ENCODE measurements around the gene TRAF3IP3.

Gene TRAF3IP3

GRCh38 chr1:209721323-209721722, 34.5 kb upstream of the TRAF3IP3 start:
- Histone ChIP-seq H3K27me3 (ENCODE audit: control insufficient read depth, insufficient read depth, low read length) (no peaks in the 10 kb centered on the region; the same call in 1 of the 2 replicates), H3K4me3 (ENCODE audit: low read depth, low read length) (no peak overlapping the region), H3K4me1 (ENCODE audit: control insufficient read depth, insufficient read depth, low read length) (no peaks in the 10 kb centered on the region), H3K27ac (ENCODE audit: low read depth, low read length) (no peak overlapping the region), H3K9ac (ENCODE audit: low read depth, low read length) (no peak overlapping the region), H3K9me3 (ENCODE audit: control insufficient read depth, insufficient read depth, low read length) (no peaks in the 10 kb centered on the region), H3K36me3 (ENCODE audit: control insufficient read depth, insufficient read depth, low read length) (no peaks in the 10 kb centered on the region)

- H3K9ac ChIP-seq (ENCODE audit: low read depth, low read length): no peak overlapping the region
- no peak overlapping the region for H3K27ac ChIP-seq (ENCODE audit: low read depth, low read length)
- no peaks in the 10 kb centered on the region for H3K4me1 ChIP-seq (ENCODE audit: control insufficient read depth, insufficient read depth, low read length)
- H3K27me3 ChIP-seq (ENCODE audit: control insufficient read depth, insufficient read depth, low read length): no peaks in the 10 kb centered on the region; the same call in 1 of the 2 replicates
- H3K9me3 ChIP-seq (ENCODE audit: control insufficient read depth, insufficient read depth, low read length): no peaks in the 10 kb centered on the region
- no peak overlapping the region for H3K4me3 ChIP-seq (ENCODE audit: low read depth, low read length)
- H3K36me3 ChIP-seq (ENCODE audit: control insufficient read depth, insufficient read depth, low read length): no peaks in the 10 kb centered on the region
Measured at GRCh38 chr1:209723265-209723664, 32.6 kb upstream of the TRAF3IP3 start.

- Histone ChIP-seq H3K4me3 (ENCODE audit: low read depth, low read length) (no peak overlapping the region), H3K9ac (ENCODE audit: low read depth, low read length) (no peak overlapping the region), H3K27ac (ENCODE audit: low read depth, low read length) (no peak overlapping the region), H3K9me3 (ENCODE audit: control insufficient read depth, insufficient read depth, low read length) (no peaks in the 10 kb centered on the region), H3K4me1 (ENCODE audit: control insufficient read depth, insufficient read depth, low read length) (no peaks in the 10 kb centered on the region), H3K36me3 (ENCODE audit: control insufficient read depth, insufficient read depth, low read length) (no peaks in the 10 kb centered on the region), H3K27me3 (ENCODE audit: control insufficient read depth, insufficient read depth, low read length) (no peaks in the 10 kb centered on the region; the same call in 1 of the 2 replicates)
Measured at GRCh38 chr1:209723756-209724693, 31.8 kb upstream of the TRAF3IP3 start.

- Histone ChIP-seq H3K36me3 (ENCODE audit: control insufficient read depth, insufficient read depth, low read length) (no peaks in the 10 kb centered on the region), H3K4me3 (ENCODE audit: low read depth, low read length) (no peak overlapping the region), H3K9ac (ENCODE audit: low read depth, low read length) (no peak overlapping the region), H3K27ac (ENCODE audit: low read depth, low read length) (no peak overlapping the region), H3K4me1 (ENCODE audit: control insufficient read depth, insufficient read depth, low read length) (no peaks in the 10 kb centered on the region), H3K9me3 (ENCODE audit: control insufficient read depth, insufficient read depth, low read length) (no peaks in the 10 kb centered on the region), H3K27me3 (ENCODE audit: control insufficient read depth, insufficient read depth, low read length) (no peaks in the 10 kb centered on the region)
Measured at GRCh38 chr1:209727286-209727685, 28.6 kb upstream of the TRAF3IP3 start.

GRCh38 chr1:209727785-209728184, 28.1 kb upstream of the TRAF3IP3 start:
- no peaks in the 10 kb centered on the region for H3K9me3 ChIP-seq (ENCODE audit: control insufficient read depth, insufficient read depth, low read length)
- no peaks in the 10 kb centered on the region for H3K4me1 ChIP-seq (ENCODE audit: control insufficient read depth, insufficient read depth, low read length)
- no peak overlapping the region for H3K9ac ChIP-seq (ENCODE audit: low read depth, low read length)
- H3K36me3 ChIP-seq (ENCODE audit: control insufficient read depth, insufficient read depth, low read length): no peaks in the 10 kb centered on the region
- no peak overlapping the region for H3K4me3 ChIP-seq (ENCODE audit: low read depth, low read length)
- H3K27ac ChIP-seq (ENCODE audit: low read depth, low read length): no peak overlapping the region
- no peaks in the 10 kb centered on the region for H3K27me3 ChIP-seq (ENCODE audit: control insufficient read depth, insufficient read depth, low read length)

- H3K27ac ChIP-seq (ENCODE audit: low read depth, low read length): no peak overlapping the region
- no peaks in the 10 kb centered on the region for H3K4me1 ChIP-seq (ENCODE audit: control insufficient read depth, insufficient read depth, low read length)
- H3K36me3 ChIP-seq (ENCODE audit: control insufficient read depth, insufficient read depth, low read length): no peaks in the 10 kb centered on the region
- no peak overlapping the region for H3K9ac ChIP-seq (ENCODE audit: low read depth, low read length)
- H3K4me3 ChIP-seq (ENCODE audit: low read depth, low read length): no peak overlapping the region
- H3K9me3 ChIP-seq (ENCODE audit: control insufficient read depth, insufficient read depth, low read length): no peaks in the 10 kb centered on the region
- no peaks in the 10 kb centered on the region for H3K27me3 ChIP-seq (ENCODE audit: control insufficient read depth, insufficient read depth, low read length)
Measured at GRCh38 chr1:209728466-209728865, 27.4 kb upstream of the TRAF3IP3 start.

GRCh38 chr1:209729436-209729835, 26.4 kb upstream of the TRAF3IP3 start:
- Histone ChIP-seq H3K4me1 (ENCODE audit: control insufficient read depth, insufficient read depth, low read length) (no peaks in the 10 kb centered on the region), H3K36me3 (ENCODE audit: control insufficient read depth, insufficient read depth, low read length) (no peaks in the 10 kb centered on the region), H3K4me3 (ENCODE audit: low read depth, low read length) (no peak overlapping the region), H3K9me3 (ENCODE audit: control insufficient read depth, insufficient read depth, low read length) (no peaks in the 10 kb centered on the region), H3K9ac (ENCODE audit: low read depth, low read length) (no peak overlapping the region), H3K27me3 (ENCODE audit: control insufficient read depth, insufficient read depth, low read length) (no peaks in the 10 kb centered on the region), H3K27ac (ENCODE audit: low read depth, low read length) (no peak overlapping the region)

- Histone ChIP-seq H3K9me3 (ENCODE audit: control insufficient read depth, insufficient read depth, low read length) (no peaks in the 10 kb centered on the region), H3K4me3 (ENCODE audit: low read depth, low read length) (no peak overlapping the region), H3K9ac (ENCODE audit: low read depth, low read length) (no peak overlapping the region), H3K4me1 (ENCODE audit: control insufficient read depth, insufficient read depth, low read length) (no peaks in the 10 kb centered on the region), H3K36me3 (ENCODE audit: control insufficient read depth, insufficient read depth, low read length) (no peaks in the 10 kb centered on the region), H3K27me3 (ENCODE audit: control insufficient read depth, insufficient read depth, low read length) (no peaks in the 10 kb centered on the region; the same call in 1 of the 2 replicates), H3K27ac (ENCODE audit: low read depth, low read length) (no peak overlapping the region)
Measured at GRCh38 chr1:209732725-209733124, 23.1 kb upstream of the TRAF3IP3 start.

- Histone ChIP-seq H3K27me3 (ENCODE audit: control insufficient read depth, insufficient read depth, low read length) (no peaks in the 10 kb centered on the region; the same call in 1 of the 2 replicates), H3K4me3 (ENCODE audit: low read depth, low read length) (no peak overlapping the region), H3K9me3 (ENCODE audit: control insufficient read depth, insufficient read depth, low read length) (no peaks in the 10 kb centered on the region), H3K9ac (ENCODE audit: low read depth, low read length) (no peak overlapping the region), H3K36me3 (ENCODE audit: control insufficient read depth, insufficient read depth, low read length) (no peaks in the 10 kb centered on the region), H3K27ac (ENCODE audit: low read depth, low read length) (no peak overlapping the region), H3K4me1 (ENCODE audit: control insufficient read depth, insufficient read depth, low read length) (no peaks in the 10 kb centered on the region)
Measured at GRCh38 chr1:209733409-209734192, 22.3 kb upstream of the TRAF3IP3 start.

GRCh38 chr1:209736490-209737117, 19.2 kb upstream of the TRAF3IP3 start:
- Histone ChIP-seq H3K4me3 (ENCODE audit: low read depth, low read length) (no peak overlapping the region), H3K9me3 (ENCODE audit: control insufficient read depth, insufficient read depth, low read length) (no peaks in the 10 kb centered on the region), H3K27me3 (ENCODE audit: control insufficient read depth, insufficient read depth, low read length) (no peaks in the 10 kb centered on the region; the same call in 1 of the 2 replicates), H3K27ac (ENCODE audit: low read depth, low read length) (no peak overlapping the region), H3K9ac (ENCODE audit: low read depth, low read length) (no peak overlapping the region), H3K4me1 (ENCODE audit: control insufficient read depth, insufficient read depth, low read length) (no peaks in the 10 kb centered on the region), H3K36me3 (ENCODE audit: control insufficient read depth, insufficient read depth, low read length) (no peaks in the 10 kb centered on the region)

Data from HUES48 (cell line).